Hindlimb muscle (tissue), 1 donor: Measurements from ENCODE around the gene SP140L. TPM values are rescaled to one million over a fixed set of nuclear protein-coding genes. Genes with fewer than 3 reads are reported as not detected.
A peak's percentile ranks its signal among the peaks of the same experiment; 100 is the strongest.
"Not testable (repeated sequence)": the region's sequence is repeated elsewhere in the genome, so short reads cannot be mapped to it uniquely, and the experiment has no call there.

Experiments
- DNase-seq: peaks from one replicate; pipeline ENCODE4 v3.0.0-alpha.2; 2013
- polyA plus RNA-seq: library from polyadenylated mRNA; unstranded; fragments of 120-200 nt; gene quantifications from one replicate; pipeline ENCODE4 v1.2.1, GENCODE V29; 2013; ENCODE audit not compliant: insufficient read length

Gene SP140L
- polyA plus RNA-seq, 1 donor, result 7.7 TPM

GRCh38 chr2:230323385-230324106 lies 3.4 kb upstream of the SP140L start:
- no peak for DNase-seq

DNA sequence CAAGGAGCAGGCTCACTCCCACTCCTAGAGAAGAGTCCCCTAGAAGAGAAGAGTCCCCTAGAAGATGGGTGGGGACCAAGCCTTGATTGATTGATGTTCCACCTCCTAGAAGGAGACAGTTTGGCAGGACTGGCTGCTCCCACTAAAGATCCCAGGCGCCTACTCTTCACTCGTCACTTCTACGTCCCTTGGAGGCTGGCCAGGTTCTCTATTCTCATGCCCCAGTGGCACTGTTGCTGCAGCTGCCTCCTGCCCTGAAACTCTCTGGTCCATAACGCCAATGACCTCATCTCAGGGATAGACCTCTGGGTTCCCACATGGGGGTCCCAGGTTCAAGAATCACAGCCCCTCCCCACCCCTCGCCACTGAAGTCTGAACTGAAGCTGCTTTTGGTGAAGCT lies 2.5 kb upstream of the SP140L start:
- DNase-seq, result no peak

DNA sequence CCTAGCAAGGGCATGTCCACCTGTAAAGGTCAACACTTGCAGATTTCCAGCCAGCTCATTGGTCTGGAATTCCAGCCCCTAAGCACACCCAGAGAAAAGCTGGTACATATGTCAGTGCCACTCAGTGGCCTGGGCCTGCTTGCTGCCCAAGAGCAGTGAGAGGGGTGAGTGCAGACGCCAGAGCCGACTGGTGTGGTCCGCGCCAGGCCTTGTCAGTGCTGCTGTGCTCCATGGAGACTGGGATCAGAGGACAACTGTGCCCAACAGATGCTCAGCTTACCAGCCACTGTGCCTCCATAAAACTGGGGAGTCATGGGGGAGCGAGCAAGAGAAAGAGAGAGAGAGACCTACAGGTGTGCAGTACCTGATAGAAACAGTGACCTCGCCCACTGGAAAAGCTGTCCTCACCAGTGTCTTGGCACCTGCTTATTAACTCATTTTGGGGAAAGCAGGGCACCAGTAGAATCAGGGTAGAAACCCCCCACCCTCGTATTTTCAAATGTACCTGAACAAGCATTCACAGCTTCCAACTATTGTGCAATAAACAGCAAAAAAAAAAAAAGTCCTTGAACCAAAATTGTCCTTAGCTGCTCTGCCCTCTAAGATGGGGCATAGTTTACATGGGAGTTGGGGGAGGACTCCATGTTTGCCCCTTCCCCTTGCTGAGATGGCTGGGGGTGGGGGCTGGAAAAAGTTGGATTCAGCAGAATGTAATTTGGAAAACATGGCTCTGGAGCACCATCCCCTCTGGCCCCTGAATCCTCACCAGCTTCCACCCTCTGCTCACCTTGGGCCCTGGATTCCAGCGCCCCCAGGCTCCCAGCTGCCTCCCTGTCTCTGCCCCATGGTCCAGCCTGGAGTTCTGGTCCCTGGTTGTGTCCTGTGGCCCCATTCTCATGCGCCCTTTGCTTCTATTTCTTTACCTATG lies 1.4 kb upstream of the SP140L start:
- DNase-seq, result no peak

- DNase-seq, result peak; percentile 9
Observed at GRCh38 chr2:230327418-230328154, 593 bp downstream of the SP140L start.

- DNase-seq, result no peak
Observed at GRCh38 chr2:230328155-230328458, 1.1 kb downstream of the SP140L start.

GRCh38 chr2:230329946-230330605 lies 3.1 kb downstream of the SP140L start:
- no peak for DNase-seq

DNA sequence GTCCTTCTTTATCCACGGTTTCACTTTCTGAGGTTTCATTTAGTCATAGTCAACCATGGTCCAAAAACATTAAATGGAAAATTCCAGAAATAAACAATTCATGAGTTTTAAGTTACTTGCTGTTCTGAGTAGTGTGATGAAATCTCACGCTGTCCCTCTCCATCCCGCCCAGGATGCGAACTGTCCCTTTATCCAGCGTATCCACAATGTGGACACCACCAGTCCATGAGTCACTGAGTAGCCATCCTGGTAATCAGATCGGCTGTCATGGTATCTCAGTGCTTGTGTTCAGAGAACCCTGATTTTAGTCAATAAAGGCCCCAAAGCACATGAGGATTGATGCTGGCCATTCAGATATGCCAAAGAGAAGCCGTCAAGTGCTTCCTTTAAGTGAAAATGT lies 3.7 kb downstream of the SP140L start:
- DNase-seq, result no peak

DNA sequence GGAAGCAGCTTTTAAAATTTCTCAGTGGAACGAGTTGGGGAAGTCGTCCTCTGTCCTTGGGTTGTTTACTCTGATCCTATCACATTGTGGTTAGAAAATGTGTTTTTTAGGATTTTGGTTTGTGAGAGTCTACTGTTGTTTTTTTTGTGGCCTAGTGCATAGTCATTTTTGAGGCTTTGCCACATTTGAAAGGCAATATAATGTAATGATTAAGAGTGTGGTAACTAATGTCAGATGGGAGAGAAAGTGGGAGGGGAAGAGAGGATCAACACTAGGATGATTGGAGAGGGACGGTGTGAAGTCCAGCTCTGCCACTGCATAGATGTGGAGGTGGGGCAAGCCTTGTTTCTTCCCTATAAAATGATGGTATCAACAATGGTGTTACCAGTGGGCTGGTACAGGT lies 8.5 kb downstream of the SP140L start:
- no peak for DNase-seq

- no peak for DNase-seq
Observed at GRCh38 chr2:230335864-230336506, 9.0 kb downstream of the SP140L start.

DNA sequence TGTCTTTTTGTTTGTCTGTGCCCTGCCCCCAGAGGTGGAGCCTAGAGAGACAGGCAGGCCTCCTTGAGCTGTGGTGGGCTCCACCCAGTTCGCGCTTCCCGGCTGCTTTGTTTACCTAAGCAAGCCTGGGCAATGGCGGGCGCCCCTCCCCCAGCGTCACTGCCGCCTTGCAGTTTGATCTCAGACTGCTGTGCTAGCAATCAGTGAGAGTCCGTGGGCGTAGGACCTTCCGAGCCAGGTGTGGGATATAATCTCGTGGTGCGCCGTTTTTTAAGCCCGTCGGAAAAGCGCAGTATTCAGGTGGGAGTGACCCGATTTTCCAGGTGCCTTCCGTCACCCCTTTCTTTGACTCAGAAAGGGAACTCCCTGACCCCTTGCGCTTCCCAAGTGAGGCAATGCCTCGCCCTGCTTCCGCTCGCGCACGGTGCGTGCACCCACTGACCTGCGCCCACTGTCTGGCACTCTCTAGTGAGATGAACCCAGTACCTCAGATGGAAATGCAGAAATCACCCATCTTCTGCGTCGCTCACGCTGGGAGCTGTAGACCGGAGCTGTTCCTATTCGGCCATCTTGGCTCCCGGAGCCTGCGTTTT lies 15.0 kb downstream of the SP140L start:
- not testable (repeated sequence) for DNase-seq

GRCh38 chr2:230343041-230343624 lies 16.1 kb downstream of the SP140L start:
- DNase-seq, result not testable (repeated sequence)

GRCh38 chr2:230343747-230344146 lies 16.8 kb downstream of the SP140L start:
- DNase-seq, result no peak

DNA sequence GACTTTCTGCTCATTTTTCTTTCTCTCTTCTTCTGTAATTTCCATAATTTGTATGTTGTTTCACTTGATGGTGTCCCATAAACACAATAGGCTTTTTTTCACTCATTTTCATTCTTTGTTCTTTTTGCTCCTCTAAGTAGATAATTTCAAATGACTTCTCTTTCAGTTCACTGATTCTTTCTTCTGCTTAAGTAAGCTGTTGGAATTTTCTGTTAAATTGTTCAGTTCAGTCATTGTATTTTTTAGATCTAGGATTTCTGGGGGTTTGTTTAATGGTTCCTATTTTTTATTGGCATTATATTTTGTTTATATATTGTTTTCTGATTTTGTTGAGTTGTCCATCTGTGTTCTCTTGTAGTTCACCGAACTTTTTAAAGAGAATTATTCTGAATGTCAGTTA lies 19.5 kb downstream of the SP140L start:
- DNase-seq, result no peak

- no peak for DNase-seq
Observed at GRCh38 chr2:230346921-230347533, 20.0 kb downstream of the SP140L start.

DNA sequence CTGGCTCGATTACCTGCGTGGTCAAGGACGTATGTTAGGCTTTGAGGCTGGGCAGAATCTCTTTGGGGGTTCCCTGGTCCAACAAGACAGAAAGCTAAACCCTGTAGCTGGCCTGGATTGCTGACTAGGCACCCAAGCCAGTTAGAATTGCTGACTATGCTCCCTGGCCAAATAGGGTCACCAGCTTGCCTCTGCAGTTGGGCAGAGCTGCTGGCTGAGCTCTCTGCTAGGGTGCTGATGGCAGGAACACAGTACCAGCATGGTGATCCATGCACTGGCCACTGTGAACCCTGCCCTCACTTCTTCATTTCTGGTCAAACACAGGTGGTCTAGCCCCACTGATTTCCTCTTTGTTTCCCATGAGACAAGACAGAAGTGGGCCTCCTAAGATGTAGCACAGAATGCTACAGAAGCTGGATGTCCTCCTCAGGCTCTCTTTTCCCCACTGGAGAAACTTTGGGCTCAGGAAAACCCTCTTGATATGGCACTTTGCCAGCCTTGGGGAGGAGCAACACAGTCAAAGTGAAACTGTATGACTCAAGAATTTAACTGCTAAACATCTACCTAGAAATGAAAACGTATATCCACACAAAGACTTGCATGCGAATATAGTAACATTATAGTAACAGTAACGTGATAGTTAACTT lies 20.8 kb downstream of the SP140L start:
- DNase-seq, result no peak

DNA sequence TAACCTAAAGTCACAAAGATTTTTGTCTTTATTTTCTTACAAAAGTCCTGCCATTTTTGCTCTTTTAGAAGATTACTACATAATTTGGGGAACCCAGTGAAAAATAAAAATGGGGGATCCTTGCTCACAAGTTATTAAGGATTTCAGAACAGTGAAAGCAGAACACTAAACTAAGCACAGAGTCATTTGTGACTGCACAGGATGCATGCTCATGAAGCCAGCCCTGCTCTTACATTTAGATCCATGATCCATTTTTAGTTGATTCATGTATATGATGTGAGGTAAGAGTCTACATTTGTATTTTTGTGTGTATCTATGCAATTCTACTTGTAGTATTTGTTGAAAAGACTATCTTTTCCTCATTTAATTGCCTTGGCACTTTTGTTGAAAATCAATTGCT lies 21.8 kb downstream of the SP140L start:
- no peak for DNase-seq

GRCh38 chr2:230356084-230356483 lies 29.1 kb downstream of the SP140L start:
- DNase-seq, result no peak

- DNase-seq, result no peak
Observed at GRCh38 chr2:230358305-230358704, 31.3 kb downstream of the SP140L start.

DNA sequence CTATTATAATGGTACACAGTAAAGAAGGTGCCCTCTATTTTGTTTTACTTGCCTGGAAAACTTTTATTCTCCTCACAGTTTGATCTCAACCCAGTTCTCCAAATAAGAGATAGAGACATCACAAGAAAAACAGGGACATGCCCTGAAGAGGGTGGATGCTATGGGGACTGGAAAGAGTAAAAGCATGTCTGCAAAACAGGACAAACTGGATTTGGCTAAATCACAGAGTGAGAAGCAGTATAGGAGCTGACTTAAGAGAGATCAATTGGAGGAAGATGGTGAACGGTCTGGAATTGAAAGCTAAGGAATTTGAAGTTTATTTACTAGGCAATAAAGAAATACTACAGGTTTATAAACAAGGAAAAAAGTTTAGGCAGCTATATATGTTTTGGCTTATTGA lies 33.0 kb downstream of the SP140L start:
- DNase-seq, result no peak

DNA sequence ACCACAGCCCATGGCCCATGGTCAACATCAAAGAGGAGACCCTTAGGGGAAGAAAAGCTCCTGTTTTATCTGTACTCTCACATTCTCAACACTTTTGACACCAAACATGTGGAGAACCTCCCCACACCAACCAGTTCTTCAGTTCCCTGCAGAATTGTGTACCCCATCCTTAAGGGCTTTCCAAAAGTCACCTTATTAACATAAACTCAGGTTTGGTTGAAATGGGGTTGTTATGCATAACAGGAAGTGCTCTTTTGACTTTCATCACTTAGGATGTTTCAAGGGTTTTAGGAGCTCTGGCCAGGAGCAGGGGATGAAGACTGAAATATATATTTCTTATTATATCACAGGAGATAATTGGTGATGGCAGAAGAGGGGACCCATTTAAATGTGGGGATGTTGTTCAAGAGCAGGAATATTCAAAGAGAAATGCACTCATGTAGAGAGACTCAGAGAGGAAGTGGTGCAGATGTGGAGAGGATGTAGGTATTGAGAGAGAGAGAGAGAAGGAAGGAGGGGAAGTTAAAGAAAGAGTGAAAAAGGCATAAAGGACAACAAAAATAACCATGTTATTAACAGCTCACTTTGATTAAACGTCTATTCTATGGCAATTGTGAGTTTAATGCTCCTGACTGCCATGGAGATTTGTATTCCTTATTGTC lies 35.2 kb downstream of the SP140L start:
- no peak for DNase-seq
